GM19397 (cell line): ENCODE results near the gene TMED8.
A peak's percentile ranks its signal among the peaks of the same experiment; 100 is the strongest.
"Not testable (repeated sequence)": the region's sequence is repeated elsewhere in the genome, so short reads cannot be mapped to it uniquely, and the experiment has no call there.

Experiments
- ATAC-seq: cut with Tn5 transposase; IDR thresholded peaks from one replicate; pipeline ENCODE4 v1.9.1; 2021; ENCODE audit warnings: mild to moderate bottlenecking, moderate library complexity; ENCODE audit not compliant: unreplicated experiment

TMED8 gene

DNA sequence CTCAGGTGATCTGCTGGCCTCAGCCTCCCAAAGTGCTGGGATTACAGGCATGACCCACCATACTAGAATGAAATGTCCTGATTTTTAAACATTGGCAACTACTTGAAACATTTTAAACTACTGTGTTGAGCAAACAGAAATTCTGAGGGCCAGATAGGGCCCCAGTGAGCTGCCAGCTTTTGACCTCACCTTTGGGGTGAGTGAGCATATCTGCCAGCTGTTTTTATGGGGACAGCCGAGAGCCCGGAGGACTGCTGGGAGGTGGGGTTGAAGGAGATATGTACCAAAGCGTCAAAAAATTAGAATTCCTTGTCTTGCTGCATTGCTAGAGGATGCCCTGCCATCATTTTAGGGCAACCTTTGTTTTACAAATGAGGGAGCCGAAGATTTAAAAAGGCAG, 53.3 kb downstream of the TMED8 start:
- no peak for ATAC-seq

DNA sequence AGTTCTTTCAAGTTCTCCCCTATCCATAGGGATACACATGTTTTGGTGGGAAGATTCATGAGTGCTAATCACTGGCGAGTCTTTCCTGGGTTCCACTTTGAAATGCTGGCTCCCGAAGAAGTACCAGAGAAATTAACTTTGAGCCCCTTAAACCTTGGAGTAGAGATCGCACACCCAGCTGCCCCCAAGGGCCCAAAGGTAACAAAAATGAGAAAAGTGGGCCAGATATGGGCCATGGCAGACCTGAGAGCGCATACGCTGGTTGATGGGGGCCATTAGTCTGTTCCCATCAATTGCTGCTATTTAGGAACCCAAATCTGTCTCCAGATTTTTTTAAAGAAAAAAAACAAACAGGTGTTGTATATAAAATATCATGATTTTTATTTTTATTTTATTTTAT, 53.9 kb downstream of the TMED8 start:
- no peak for ATAC-seq

DNA sequence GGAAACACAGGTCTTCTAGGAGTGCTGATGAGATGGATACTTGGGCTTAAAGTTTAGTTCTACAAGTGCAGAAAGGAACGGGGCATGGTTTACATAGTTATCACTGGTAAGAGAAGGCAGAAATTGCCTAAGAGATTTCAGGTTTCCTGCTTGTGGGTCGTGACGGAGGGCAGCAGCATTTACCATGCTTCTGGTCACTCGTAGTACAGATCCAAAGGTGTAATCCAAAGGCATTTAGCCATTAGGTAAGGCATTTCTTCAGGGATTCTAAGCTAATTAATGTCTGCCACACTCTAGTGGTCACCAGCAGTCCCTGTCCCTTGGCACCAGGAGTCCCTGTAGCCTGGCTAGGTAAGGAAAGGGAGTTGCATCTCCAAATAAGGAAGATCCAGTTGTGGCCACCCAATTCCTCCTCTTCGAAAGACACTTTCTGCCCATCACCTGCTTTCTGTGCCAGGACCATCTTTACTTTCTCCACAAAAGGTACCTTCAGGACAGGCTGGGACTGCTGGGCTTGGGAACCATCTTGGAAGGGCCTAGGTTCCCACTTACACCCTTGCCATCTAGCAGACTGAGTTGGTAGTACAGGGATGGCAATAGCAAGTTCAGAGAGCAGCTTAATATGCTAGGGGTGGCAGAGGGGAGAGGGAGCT, 54.5 kb downstream of the TMED8 start:
- no peak for ATAC-seq

DNA sequence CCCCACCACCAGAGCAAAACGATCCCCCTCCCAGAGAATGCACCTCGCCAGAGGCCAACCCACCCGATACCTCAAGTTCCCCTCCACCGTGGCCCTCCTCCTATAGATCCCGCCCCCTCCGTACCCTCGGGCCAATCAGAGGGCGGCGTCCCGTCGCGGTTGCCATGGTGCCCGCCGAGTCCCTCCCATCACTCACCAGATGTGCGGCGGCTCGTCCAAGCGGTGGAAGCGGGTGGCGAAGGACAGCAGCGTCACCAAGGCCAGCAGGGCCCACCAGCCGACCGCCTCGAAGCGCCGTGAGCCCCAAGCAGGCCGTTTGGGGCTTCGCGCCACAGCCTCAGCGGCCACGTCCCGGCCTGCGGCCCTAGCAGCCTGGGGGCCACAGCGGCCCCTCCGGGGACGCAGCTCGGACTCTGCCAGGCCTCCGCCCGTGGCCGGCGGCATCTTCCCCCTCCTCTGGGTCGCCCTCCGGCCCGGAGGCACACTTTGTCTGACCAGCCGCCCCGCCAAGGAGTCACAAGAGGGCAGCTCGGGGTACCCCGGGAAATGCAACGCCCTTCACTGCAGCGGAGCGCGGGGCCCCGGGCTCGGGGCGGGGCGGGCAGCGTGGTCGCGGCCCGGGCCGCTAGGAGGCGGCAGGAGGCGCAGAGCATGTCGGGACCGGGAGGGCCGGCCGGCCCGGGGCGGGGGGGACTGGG, 56.5 kb downstream of the TMED8 start, which contains the start of gene POMT2:
POMT2 (minus strand) TSS at position 646 of the 698 bp plus-strand sequence; CDS start at position 444, 202 bp downstream.
- peak; percentile 64 for ATAC-seq

DNA sequence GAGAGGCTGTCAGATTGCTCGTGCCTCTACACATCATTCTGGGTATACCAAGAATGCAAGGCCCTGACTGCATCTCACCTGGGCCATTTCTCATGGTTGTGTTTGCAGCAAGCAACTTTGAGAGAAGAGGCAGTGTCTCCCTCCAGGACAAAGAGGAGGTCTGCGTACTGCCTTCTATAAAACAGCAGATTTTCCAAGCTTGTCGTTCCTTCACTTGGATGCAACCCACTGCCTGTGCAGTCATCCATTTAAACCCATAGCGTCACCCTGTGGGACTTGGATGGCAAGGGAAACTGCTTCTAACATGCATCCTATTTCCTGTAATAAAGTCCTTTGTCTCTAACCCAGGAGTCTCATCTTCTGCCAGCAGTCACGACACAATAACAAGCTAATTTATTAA, 57.5 kb downstream of the TMED8 start:
- ATAC-seq: no peak

DNA sequence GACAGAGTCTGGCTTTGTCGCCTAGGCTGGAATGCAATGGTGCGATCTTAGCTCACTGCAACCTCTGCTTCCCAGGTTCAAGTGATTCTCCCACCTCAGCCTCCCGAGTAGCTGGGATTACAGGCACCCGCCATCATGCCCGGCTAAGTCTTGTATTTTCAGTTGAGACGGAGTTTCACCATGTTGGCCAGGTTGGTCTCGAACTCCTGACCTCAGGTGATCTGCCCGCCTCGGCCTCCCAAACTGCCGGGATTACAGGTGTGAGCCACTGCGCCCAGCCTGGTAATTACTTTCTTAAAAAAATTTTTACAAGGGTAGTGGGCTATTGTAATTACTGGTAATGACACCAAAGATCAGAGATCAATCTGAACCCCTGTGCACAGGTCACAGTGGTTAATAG, 58.1 kb downstream of the TMED8 start:
- ATAC-seq: not testable (repeated sequence)

DNA sequence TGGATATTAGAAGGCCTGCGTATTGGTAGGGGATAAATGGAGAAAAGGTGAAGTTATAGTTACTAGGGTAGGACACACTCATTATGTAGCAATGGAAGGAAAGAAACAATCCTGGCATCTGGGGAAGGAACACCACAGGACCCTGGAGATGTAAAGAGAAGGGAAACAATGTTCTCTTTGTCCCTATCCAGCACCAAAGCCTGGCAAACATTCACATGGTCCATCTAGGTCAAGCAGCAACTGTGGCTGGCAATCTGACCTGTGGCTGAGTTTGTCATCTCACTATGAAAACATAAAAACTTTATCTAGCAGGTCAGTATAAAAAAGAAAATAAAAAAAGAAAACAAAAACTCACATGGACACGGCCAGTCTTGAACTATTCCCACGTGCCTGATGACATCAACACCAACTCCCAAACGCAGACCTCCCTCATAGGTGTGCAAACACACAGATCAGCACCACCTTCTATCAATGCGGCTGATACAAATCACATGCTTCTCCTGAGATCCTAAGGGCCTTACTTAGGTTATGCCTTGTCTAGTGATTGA, 58.8 kb downstream of the TMED8 start:
- no peak for ATAC-seq

DNA sequence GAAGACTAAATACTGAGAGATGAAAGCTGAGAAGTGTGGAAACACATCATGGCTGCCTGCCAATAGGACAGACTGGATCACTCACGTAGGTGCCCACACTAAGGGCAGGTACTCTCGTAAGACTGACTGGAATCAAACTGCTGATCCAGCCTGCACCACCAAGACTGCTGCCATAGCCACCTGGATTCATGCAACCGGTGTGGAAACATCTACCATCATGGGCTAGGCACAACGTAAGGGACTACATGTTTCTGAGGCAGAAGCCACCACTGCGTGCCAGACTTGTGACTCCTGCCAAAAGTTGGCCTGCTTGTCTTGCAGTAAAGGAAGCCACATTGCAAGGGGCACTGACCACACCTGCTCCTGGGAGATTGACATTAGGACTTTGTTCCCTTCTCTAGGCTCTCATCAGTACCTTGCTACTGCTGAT, 60.0 kb downstream of the TMED8 start:
- no peak for ATAC-seq

DNA sequence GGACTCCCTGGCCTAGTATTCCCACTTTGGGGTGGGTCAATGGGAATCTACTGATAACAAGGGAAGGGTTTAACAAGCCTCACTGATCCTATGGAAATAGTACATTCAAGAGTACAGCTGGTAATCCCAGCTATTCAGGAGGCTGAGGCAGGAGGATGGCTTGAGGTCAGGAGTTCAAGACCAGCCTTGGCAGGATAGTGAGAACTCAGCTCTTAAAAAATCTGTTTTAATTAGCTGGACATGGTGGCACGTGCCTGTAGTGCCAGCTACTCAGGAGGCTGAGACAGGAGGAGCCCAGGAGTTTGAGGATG, 60.7 kb downstream of the TMED8 start:
- no peak for ATAC-seq

DNA sequence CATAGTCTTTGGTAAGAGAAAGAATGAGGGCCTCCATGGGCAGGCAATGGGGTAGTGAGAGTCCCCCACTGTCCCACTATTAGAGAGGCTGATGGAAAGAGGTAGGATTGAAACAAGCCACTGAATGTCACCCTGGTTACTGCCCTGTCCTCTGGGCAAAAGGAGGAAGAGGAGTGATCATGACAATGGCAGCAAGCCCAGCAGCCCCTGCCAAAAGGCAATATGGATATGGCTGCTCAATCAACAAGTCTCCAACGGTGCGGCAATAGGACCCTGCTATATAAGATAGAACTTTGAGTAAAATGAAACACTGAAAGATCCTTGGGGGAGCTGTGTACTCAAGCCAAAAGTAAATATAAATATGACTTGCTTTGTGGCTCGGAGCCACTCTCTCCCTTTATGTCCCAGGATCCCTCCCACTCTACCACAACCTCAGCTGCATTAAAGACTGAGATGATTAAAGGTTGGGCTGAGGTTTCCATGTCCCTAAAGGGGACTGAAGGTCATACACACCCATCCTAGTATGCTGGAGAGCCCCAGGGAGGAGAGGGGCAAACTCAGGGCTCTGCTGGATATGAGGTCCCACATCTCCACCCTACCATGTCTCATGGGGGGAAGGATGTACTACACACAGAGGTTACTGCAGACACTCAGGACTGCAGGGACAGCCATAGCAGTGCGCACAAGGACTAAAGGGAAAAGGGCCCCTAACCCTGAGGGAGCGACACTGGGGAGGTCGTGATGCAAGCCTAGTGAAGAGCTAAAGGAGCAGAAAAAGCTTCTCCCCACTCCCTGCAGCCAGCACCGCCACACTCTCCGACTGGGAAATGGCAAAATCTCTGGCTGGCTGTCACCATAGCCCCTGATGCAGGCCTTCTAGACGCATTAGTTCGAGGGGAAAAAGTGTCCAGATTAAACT, 62.1 kb downstream of the TMED8 start:
- ATAC-seq: no peak

DNA sequence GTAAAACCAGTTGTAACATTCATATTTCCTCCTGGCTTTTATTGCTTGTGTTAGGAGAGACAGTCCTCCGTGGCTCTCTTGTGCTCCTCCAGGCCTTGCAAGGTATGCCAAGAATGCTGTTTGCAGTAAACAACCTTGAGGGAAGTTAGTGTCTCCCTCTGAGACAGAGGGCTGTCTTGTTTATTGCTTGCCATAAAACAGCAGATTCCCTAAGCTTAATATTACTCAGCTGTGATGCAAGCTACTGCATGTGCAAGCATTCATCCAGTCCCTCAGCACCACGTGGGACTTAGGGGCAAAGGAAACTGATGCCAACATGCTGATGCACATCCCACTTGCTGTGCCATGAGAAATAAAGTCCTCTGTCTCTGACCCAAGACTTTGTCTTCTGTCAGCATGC, 62.9 kb downstream of the TMED8 start:
- no peak for ATAC-seq

DNA sequence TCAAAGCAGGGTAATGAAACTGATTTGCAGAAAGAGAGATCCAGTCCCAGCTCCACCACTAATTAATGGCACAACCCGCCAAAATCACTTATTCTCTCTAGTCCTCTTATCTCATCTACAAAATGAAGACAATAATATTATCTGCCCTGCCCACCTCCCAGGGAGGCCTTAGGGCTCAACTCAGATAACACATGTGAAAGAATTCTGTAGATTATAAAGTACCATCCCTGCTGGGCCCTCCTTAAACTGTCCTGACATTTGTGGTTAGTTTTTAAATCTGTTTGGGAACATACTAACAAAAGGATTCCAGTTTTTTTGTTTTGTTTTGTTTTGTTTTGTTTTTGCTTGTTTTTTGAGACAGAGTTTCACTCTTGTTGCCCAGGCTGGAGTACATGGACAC, 63.5 kb downstream of the TMED8 start:
- no peak for ATAC-seq

DNA sequence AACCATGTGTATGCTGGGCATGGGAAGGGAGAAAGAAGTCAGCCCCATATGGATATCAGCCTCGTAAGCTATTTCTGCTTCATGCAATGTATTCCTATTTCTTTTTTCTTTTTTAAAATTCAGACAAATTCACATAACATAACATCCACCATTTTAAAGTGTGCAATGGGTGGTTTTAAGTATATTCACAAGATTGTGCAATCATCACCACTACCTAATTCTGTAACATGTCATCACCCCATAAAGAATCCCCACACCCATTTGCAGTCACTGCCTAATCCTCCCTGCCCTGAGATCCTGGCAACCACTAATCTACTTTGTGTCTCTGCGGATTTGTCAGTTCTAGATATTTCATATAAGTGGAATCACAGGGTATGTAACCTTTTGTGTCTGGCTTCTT, 65.7 kb downstream of the TMED8 start:
- ATAC-seq: no peak

DNA sequence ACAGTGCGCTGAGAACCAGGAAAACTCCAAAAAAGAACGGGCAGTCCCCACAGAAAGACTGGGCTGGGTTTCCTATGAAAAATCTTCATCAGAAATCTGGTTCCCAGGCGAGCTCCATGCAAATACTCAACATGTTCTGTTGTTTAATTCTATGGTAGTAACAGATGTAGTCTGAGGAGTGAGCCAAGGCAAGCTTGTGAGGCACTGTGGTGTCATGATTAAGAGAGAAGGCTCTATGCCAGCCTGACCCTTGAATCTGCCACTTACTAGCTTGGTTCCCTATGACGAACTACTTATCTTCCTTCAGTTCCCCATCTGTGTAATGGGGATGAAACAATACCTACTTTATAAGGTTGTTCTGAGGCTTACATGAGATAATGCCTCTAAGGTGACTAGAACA, 66.9 kb downstream of the TMED8 start:
- no peak for ATAC-seq

DNA sequence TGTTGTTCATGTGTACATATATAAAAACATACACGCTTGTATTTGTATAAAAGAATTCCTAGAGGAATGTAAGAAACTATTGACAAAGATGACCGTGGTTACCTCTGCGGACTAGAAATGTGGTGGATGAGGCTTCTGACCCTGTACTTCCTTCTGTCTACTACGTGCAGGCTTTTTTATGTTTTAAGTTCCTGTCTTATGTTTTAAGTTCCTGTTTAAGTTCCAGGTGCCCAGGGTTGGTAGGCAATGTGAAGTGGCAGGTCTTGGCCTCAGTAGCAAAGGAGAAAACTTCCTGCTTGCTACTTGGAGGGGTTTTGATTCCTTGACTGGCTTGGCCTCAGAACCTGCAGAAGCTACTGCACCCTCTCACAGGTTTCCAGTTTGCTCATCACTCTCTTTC, 67.8 kb downstream of the TMED8 start:
- ATAC-seq: no peak

DNA sequence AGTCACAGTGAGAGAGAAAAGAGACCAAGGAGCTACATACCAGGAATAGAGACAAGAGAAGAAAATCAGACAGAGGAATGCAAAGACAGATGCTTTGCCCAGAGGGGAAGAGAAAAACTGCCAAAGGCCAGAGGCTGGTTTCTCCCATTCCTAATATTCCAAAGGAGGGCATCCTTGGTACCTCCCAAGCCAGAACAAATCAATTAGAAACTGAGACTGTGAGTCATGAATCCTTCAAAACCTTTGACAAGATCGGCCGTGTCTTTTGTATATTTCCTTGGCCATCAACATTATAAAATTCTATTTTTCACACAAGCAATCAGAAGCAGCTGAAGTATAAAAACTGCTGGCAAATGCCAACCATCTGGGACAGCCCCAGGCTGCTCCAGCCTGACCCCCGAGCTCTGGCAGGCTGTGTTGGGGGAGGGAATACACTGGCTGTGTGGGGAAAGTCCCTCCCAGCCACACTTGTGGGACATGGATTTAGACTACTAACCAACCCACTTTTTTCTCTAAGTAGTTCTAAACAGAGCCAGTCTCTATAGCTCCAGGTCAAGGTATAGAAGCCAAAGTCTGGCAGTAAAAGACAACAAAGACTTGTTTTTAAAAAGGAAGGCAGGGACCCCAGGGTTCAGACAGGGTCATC, 69.9 kb downstream of the TMED8 start:
- no peak for ATAC-seq

DNA sequence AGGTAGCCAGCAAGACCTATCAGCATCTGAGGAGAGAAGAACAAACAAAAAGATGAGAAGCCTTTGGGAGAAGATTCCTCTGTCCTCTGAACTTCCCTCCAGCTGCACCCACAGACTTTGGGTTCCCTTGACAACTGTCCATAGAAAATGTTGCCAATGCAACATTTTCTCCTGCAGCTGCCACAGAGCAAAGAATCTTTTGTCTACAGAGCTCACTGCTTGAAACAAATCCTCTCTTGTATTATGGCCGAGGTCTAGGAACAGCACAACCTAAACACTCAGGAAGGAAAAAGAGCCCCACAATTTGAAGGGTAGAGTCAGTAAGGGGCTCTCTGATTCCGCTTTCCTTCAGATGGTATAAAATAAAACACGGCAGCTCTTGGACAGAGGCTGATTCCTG, 70.5 kb downstream of the TMED8 start:
- ATAC-seq: no peak

DNA sequence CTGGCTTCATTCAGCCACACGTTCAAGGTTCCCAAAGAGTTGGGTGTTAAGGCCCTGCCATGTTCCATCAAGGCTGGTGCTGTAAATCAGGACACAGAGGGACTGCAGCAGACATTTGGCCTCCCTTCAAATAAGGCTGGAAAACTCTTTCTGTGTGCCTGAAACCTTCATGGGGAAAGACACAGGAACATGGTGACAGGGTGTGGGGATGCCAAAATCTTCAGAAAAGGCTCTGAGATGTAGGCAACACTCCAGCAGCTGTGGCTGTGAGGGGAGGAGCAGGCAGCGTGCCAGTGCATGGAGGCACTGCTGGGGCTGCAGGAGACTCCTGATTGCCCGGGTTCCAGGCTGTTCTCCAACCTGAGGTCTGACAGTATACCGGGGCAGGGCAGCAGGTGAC, 71.2 kb downstream of the TMED8 start:
- no peak for ATAC-seq

DNA sequence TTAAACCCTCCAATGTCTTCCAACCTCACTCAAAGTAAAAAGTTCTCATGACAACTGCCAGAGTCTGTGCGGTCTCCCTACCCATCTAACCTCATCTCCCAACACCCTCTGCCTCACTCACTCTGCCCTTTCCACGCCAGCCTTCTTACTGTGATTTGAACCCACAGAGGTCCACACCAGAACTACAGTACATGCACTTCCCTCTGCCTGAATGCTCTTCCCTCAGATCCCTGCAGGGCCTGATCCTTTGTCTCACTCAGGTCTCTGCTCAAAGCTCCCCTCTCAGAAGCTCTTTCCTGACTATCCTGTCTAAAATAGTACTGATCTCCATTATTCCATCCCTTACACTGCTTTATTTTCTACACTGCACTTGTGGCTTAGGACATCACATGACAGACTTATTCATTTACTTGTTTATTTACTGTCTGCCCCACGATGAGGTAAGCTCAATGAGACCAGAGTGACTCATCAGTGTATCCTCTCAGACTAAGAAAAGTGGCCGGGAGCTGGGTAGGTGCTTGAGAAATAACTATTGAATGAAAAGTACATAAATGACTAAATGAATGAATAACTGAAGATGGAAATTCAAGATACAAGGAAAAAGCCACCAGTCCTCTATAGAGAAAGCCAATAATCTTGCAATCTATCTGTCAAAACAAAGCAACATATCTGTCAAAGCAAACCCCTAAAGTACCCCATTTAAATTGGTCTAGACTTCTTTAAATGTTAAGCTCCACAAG, 73.3 kb downstream of the TMED8 start:
- no peak for ATAC-seq

DNA sequence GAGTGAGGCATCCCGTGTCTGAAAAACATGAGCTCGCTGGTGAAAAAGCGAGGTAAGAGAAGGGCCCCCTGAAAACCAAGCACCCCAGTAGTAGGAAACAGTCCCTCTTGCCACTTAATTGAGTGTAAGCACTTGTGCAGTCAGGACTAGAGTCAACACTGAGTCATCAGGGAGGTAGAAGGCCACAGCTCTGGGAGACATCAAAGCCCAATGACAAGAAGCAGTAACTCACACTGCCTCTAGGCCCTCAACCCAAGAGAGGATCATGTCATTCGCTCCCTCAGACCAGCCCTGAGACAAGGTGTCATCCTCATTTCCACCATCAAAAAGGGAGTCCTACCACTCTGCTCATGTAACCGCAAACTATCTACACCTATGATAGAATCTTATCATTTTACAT, 74.0 kb downstream of the TMED8 start:
- no peak for ATAC-seq
